Measurements from ENCODE around the gene PHKA2. TPM values are rescaled to one million over a fixed set of nuclear protein-coding genes. Genes with fewer than 3 reads are reported as not detected.

PHKA2 gene
- total and polyA plus RNA-seq, 10 of the 15 experiments (the other 5 are each of a cell fraction or from before 2014, with no cell fraction given): 1.4 to 25.6 (median 15.4) TPM

DNA sequence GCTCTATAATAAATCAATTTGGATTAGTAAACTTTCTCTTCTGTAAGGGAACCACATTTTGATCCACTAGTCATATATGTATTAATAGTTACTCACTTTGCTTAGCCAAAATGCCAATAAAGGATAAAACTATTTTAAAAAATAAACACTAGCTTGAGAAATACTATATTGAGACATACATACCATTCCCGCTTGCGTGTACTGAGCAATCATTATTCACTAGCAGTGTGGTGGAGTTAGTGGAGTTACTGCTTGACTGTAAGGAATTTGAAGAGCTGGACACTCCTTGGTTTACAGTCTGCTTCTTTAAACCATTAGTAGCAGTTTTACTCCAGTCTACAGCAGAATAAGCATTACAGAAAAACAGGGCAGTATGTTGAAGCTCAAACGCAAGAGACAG is 10.8 kb upstream of the PHKA2 start:
- Histone ChIP-seq H3K27ac (ENCODE audit: control insufficient read depth, insufficient read depth) (no peak overlapping the region), H3K4me2 (ENCODE audit: control insufficient read depth, insufficient read depth) (no peak overlapping the region), H4K20me1 (ENCODE audit: control insufficient read depth, insufficient read depth) (no peaks in the 10 kb centered on the region), H2AFZ (ENCODE audit: control insufficient read depth, low read depth, low read length) (no peak overlapping the region), H3K79me2 (ENCODE audit: control insufficient read depth, insufficient read depth, low read length) (no peaks in the 10 kb centered on the region), H3K27me3 (replicated peaks in 1 of 2; ENCODE audit: control insufficient read depth in 2 of 2, insufficient read depth in 2 of 2, low read length in 1 of 2) (no peaks in the 10 kb centered on the region; a peak in 1 of 4 replicates), H3K9me3 (replicated peaks; ENCODE audit: control insufficient read depth, insufficient read depth, low read length) (no peaks in the 10 kb centered on the region), H3K36me3 (ENCODE audit: control insufficient read depth in 2 of 2, insufficient read depth in 2 of 2, low read length in 1 of 2) (no peaks in the 10 kb centered on the region), H3K4me3 (no peak overlapping the region), H3K4me1 (ENCODE audit: control insufficient read depth, insufficient read depth, low read length) (no peaks in the 10 kb centered on the region), H3K9ac (ENCODE audit: control insufficient read depth, insufficient read depth, low read length) (no peak overlapping the region)
- 91% methylated on average over 3 of the region's 3 CpGs for WGBS (ENCODE audit: insufficient coverage, insufficient replicate concordance, low lambda C conversion rate, missing lambda C conversion rate)
- ChIA-PET SMC1A (ENCODE audit: uncharacterized antibody, unreplicated experiment) (interaction anchor here (0.7 to 1.8 kb wide), 2 partner anchors 9 to 13 kb away, joined by 3 to 6 read pairs; no protein-coding TSS in a partner anchor), CTCF (interaction anchor here (0.9 to 2.7 kb wide), 3 partner anchors 9 to 24 kb away, joined by 4 to 9 read pairs (median 4); no protein-coding TSS in a partner anchor), POLR2A (no interaction called here), RAD21 (ENCODE audit: unreplicated experiment) (no interaction called here)
- TF ChIP-seq JUND (IDR thresholded peaks at IDR 0.05; ENCODE audit: low read depth, low read length) (no peak), CBX3 (IDR thresholded peaks at IDR 0.05; ENCODE audit: borderline replicate concordance, low read depth) (no peak), RB1 (IDR thresholded peaks at IDR 0.05; ENCODE audit: borderline replicate concordance) (no peak)
- TF ChIP-seq, protein P1, sequence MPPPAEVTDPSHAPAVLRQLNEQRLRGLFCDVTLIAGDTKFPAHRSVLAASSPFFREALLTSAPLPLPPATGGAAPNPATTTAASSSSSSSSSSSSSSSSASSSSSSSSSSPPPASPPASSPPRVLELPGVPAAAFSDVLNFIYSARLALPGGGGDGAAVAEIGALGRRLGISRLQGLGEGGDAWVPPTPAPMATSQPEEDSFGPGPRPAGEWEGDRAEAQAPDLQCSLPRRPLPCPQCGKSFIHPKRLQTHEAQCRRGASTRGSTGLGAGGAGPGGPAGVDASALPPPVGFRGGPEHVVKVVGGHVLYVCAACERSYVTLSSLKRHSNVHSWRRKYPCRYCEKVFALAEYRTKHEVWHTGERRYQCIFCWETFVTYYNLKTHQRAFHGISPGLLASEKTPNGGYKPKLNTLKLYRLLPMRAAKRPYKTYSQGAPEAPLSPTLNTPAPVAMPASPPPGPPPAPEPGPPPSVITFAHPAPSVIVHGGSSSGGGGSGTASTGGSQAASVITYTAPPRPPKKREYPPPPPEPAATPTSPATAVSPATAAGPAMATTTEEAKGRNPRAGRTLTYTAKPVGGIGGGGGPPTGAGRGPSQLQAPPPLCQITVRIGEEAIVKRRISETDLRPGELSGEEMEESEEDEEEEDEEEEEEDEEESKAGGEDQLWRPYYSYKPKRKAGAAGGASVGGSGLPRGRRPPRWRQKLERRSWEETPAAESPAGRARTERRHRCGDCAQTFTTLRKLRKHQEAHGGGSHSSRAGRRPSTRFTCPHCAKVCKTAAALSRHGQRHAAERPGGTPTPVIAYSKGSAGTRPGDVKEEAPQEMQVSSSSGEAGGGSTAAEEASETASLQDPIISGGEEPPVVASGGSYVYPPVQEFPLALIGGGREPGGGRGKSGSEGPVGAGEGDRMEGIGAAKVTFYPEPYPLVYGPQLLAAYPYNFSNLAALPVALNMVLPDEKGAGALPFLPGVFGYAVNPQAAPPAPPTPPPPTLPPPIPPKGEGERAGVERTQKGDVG (CRISPR knock-in tag; IDR thresholded peaks at IDR 0.05): no peak
- intact Hi-C loops (cut with micrococcal nuclease; ENCODE audit: unreplicated experiment): no loop called here
- FAIRE-seq (no peak), ATAC-seq (no peak), DNase-seq (ENCODE audit: low read depth, low spot score) (no peak)
- no TSS peak for BruUV-seq (replicated peaks)
- in situ Hi-C loops (cut with MboI): no loop called here

Data from GM12878 (cell line).